ENCODE data around the gene ATG7.

The ATG7 gene

GRCh38 chr3:11371747-11372146 is 99.5 kb downstream of the ATG7 start:
- no peak for TF ChIP-seq CTCF (IDR thresholded peaks at IDR 0.05; ENCODE audit: insufficient read depth, low read depth, low read length, missing control alignments)
- no peak for DNase-seq (ENCODE audit: low read depth)
- no peak overlapping the region for H3K4me3 ChIP-seq (ENCODE audit: low read depth, low read length)

DNA sequence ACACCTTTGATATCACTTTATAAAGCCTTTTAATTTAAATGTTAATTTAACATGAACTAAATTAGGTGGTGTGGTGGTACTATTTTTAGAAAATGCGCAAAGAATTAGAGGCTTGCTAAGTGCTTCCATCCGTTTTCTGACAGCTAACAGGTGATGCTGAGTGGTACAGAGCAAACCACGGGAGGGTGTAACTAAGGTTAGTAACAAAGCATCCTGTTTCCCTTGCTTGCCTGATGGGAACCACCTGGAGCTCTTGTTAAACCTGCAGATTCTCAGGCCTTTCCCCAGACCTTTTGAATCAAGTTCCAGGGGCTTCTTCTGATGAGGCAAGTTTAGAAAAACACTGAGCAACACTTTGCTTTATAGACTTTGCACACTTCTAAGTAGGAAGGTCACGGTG is 101.0 kb downstream of the ATG7 start:
- peak; percentile 42 for DNase-seq (ENCODE audit: low read depth)
- no peak for TF ChIP-seq CTCF (IDR thresholded peaks at IDR 0.05; ENCODE audit: insufficient read depth, low read depth, low read length, missing control alignments)
- no peak overlapping the region for H3K4me3 ChIP-seq (ENCODE audit: low read depth, low read length)

- no peak for TF ChIP-seq CTCF (IDR thresholded peaks at IDR 0.05; ENCODE audit: insufficient read depth, low read depth, low read length, missing control alignments)
- no peak for DNase-seq (ENCODE audit: low read depth)
- no peak overlapping the region for H3K4me3 ChIP-seq (ENCODE audit: low read depth, low read length)
Observed at GRCh38 chr3:11373654-11374053, 101.5 kb downstream of the ATG7 start.

GRCh38 chr3:11375333-11376088 is 103.3 kb downstream of the ATG7 start:
- no peak overlapping the region for H3K4me3 ChIP-seq (ENCODE audit: low read depth, low read length)
- TF ChIP-seq CTCF (IDR thresholded peaks at IDR 0.05; ENCODE audit: insufficient read depth, low read depth, low read length, missing control alignments), result no peak

DNA sequence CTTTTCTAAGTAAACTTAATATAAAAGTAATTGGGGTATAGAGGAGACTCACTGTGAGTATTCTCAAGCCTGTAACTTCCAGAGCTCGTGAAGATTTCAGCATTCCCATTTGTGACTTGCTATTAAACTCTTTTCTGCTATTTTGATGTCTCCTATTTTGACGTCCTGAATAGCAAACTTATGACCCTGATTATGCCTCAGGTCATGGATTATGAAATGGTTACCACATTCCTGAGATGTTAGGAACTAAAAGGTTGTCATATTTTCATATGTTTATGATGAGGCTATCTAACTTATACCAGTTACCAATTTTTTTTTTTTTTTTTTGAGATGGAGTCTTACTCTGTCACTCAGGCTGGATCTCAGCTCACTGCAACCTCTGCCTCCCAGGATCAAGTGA is 105.5 kb downstream of the ATG7 start:
- H3K4me3 ChIP-seq (ENCODE audit: low read depth, low read length), result no peak overlapping the region
- DNase-seq (ENCODE audit: low read depth), result no peak
- no peak for TF ChIP-seq CTCF (IDR thresholded peaks at IDR 0.05; ENCODE audit: insufficient read depth, low read depth, low read length, missing control alignments)

More at GRCh38 chr3:11375333-11376088, 103.3 kb downstream of the ATG7 start:
- no peak for DNase-seq (ENCODE audit: low read depth)

DNA sequence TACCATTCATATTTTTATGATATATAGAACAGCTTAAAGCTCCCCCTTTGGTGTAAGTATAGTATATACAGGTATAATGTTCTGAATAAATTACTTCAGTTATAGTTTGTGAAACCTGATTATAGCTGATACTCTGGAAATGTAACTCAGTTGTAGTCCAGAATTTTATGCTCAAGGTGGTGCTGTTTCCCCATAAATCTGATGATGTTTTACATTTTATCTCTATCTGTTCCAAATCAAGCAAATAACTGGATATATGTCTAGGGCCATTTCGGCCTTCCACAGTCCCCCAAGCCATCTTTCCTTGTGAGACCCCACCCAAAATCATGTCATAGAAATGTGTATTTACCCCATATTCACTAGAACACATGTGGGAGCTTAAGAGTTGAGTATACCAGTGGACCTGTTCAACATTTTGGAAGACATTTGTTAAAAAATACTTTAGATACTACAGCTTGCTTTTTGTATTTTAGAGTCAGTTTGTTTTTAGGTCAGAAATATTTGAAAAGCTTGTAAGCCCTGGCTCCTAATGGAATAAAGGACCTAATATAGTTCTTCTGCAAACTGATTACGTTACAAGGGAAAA is 107.1 kb downstream of the ATG7 start:
- peak; percentile 25 for DNase-seq (ENCODE audit: low read depth)
- TF ChIP-seq CTCF (IDR thresholded peaks at IDR 0.05; ENCODE audit: insufficient read depth, low read depth, low read length, missing control alignments), result peak; percentile 20
- no peak overlapping the region for H3K4me3 ChIP-seq (ENCODE audit: low read depth, low read length)
